ENCODE measurements around the gene AK8. TPM values are rescaled to one million over a fixed set of nuclear protein-coding genes. Genes with fewer than 3 reads are reported as not detected.

The AK8 gene
- total and polyA plus RNA-seq, 2 donors, result 1.8 to 2.3 TPM

DNA sequence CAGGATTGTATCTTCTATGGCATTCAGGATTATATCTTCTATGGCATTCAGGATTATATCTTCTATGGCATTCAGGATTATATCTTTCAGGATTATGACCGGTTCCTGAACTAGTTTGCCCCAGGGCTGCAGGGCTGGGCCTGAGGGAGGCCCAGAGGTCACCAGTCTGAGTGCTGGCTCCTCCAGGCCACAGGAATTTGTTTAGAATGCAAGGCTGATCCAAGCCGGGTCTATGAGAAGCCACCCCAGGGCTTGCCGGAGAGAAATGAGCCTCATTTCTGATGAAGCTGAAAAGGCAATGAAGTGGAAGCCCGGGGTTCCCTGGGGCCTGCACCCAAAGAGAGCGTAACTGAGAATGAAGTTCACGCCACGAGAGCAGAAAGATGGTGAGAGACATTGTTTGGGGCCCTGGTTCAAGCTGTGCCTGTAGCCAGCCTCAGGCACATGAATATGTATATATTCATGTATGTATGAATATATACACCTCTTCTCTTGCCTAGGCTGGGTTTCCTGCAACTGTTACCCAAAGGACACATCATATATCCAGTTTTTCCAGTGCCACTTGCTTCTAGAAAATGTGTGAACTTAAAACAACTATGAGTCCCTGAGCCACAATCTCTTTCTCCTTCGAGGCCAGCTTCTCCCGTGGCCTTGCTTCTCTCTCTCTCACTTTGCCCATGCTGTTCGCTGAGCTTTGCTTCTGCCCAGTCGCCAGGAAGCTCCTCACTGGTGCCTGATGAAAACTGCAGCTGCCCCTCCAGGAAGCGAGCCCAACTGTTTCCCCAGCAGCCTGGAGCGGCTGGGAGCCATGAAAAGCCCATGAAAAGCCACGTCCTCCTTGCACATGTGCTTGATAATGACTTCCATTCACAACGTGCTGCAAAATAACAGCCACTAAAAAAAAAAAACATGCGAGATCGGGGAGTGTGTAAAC lies 145.5 kb downstream of the AK8 start:
- DNase-seq (ENCODE audit: low read depth in 6 of 9, low spot score in 9 of 9), result peak in 1 of 9 donors; percentile 2
- 74% methylated on average over 17 of the region's 17 CpGs for WGBS
- Histone ChIP-seq H3K36me3 (ENCODE audit: control insufficient read depth in 2 of 2, insufficient read depth in 2 of 2, low read length in 1 of 2) (no peaks in the 10 kb centered on the region), H3K4me1 (ENCODE audit: control insufficient read depth in 2 of 2, insufficient read depth in 2 of 2, low read length in 2 of 2) (peaks cover 0 to 32% of the 10 kb centered on the region in 2 donors), H3K9me3 (ENCODE audit: control insufficient read depth in 2 of 2, insufficient read depth in 1 of 2, low read length in 1 of 2) (no peaks in the 10 kb centered on the region), H3K27me3 (ENCODE audit: control insufficient read depth in 2 of 2, insufficient read depth in 1 of 2, low read length in 1 of 2) (peaks cover 0 to 2% of the 10 kb centered on the region in 2 donors), H3K4me3 (ENCODE audit: low read length in 2 of 2) (no peak overlapping the region), H3K27ac (ENCODE audit: low read depth in 1 of 2, low read length in 1 of 2) (peak overlapping the region in 1 of 2 donors; percentile 91)

DNA sequence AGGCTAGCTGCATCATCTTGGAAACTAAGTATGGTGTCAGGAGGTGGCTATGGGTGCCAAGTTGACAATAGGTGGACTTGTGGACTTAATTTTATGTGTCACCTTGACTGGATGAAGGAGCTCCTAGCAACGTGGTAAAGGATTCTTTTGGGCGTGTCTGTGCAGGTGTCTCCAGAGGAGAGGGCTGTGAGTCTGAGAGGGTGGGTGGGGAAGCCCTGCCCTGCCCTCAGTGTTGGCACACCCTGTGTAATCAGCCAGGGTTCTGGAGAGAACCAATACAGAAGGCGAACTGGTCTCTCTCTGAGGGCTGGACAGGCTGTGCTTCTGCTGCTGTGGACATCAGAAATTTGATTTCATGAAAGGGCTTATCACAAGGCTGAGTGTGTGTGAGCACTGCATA lies 146.9 kb downstream of the AK8 start:
- Histone ChIP-seq H3K36me3 (ENCODE audit: control insufficient read depth in 2 of 2, insufficient read depth in 2 of 2, low read length in 1 of 2) (no peaks in the 10 kb centered on the region), H3K9me3 (ENCODE audit: control insufficient read depth in 2 of 2, insufficient read depth in 1 of 2, low read length in 1 of 2) (no peaks in the 10 kb centered on the region), H3K27me3 (ENCODE audit: control insufficient read depth in 2 of 2, insufficient read depth in 1 of 2, low read length in 1 of 2) (peaks cover 0 to 4% of the 10 kb centered on the region in 2 donors), H3K4me3 (ENCODE audit: low read length in 2 of 2) (no peak overlapping the region), H3K4me1 (ENCODE audit: control insufficient read depth in 2 of 2, insufficient read depth in 2 of 2, low read length in 2 of 2) (peaks cover 0 to 32% of the 10 kb centered on the region in 2 donors), H3K27ac (ENCODE audit: low read depth in 1 of 2, low read length in 1 of 2) (no peak overlapping the region)
- WGBS, result 82% methylated on average over 3 of the region's 3 CpGs
- no peak for DNase-seq (ENCODE audit: low read depth in 6 of 9, low spot score in 9 of 9)

DNA sequence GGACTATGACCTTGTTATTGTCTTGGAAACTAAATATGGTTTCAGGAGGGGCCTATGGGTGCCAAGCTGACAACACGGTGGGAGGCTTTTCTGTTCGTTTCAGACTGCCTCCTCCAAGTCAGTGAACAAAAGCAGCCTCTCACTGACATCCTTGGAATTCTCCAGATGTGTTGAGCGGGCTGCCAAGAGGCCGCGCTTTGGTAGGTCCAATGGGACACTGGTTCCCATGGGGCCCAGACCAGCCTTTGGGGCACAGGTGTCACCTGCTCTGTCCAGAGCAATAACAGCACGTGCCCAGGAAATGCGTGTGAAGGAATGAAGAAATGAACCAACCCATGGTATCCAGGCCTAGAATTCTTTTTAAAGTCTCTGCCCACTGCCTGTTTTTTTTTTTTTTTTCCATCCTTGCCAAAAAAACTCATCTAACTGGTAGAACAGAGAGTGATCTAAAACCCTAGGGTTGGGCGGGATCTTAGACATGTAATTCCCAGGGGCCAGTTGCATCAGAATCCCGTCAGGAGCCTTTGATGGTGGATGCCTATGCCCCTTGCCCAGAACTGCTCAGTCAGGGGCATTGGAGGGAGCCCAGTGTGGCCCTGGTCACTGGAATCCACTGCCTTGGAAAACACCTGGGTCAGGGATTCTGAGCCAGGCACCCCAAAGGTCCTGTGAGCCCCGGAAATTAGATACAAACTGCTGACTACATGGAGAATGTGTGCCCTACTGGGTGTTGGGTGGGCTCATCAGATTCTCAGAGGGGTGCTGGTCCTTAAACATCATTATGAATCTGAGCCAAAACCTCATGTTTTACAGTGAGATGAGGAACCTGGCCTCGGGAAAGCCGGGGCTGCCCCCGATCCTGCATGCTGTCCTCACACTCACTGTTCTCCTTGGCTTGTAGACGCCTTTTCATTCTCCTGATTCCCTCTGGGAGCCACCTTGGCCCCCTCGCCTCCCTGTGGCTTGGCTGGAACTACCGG lies 147.7 kb downstream of the AK8 start:
- H3K4me3 ChIP-seq (ENCODE audit: low read length in 2 of 2), result no peak overlapping the region
- H3K36me3 ChIP-seq (ENCODE audit: control insufficient read depth in 2 of 2, insufficient read depth in 2 of 2, low read length in 1 of 2), result no peaks in the 10 kb centered on the region
- peaks cover 0 to 4% of the 10 kb centered on the region in 2 donors for H3K27me3 ChIP-seq (ENCODE audit: control insufficient read depth in 2 of 2, insufficient read depth in 1 of 2, low read length in 1 of 2)
- no peak for DNase-seq (ENCODE audit: low read depth in 6 of 9, low spot score in 9 of 9)
- 93% methylated on average over 16 of the region's 16 CpGs for WGBS
- H3K27ac ChIP-seq (ENCODE audit: low read depth in 1 of 2, low read length in 1 of 2), result no peak overlapping the region
- H3K9me3 ChIP-seq (ENCODE audit: control insufficient read depth in 2 of 2, insufficient read depth in 1 of 2, low read length in 1 of 2), result no peaks in the 10 kb centered on the region
- peaks cover 0 to 32% of the 10 kb centered on the region in 2 donors for H3K4me1 ChIP-seq (ENCODE audit: control insufficient read depth in 2 of 2, insufficient read depth in 2 of 2, low read length in 2 of 2)

DNA sequence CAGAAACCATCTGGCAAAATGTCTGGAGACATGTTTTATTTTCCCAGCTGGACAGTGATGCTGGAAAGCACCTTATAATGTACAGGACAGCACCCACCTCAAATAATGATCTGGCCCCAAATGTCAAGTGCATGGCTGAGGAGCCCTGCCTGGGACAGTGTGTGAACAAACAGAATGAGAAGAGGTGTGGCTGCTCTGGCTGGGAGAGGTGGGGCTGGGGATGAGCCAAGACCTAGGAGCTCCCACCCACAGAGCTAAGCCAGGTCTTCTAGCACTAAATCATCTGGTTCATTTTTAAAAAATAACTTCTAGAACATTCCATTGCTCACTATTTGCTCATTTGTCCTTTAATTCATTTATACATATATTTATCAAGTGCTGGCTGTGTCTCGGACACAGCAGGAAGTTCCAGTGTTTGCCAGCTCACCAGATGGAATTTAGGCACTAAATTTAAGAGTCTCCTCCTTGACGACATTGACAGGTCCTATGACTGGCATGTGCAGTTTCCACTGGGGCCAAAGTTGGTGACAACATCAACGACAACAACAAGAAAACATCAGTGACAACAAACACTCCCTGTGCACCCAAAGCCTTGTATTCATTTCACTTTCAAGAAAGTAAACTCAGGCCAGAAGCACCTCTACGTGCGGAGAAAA lies 148.7 kb downstream of the AK8 start:
- WGBS, result 83% methylated on average over 5 of the region's 5 CpGs
- Histone ChIP-seq H3K4me1 (ENCODE audit: control insufficient read depth in 2 of 2, insufficient read depth in 2 of 2, low read length in 2 of 2) (peaks cover 0 to 29% of the 10 kb centered on the region in 2 donors), H3K27ac (ENCODE audit: low read depth in 1 of 2, low read length in 1 of 2) (no peak overlapping the region), H3K4me3 (ENCODE audit: low read length in 2 of 2) (no peak overlapping the region), H3K27me3 (ENCODE audit: control insufficient read depth in 2 of 2, insufficient read depth in 1 of 2, low read length in 1 of 2) (peaks cover 0 to 4% of the 10 kb centered on the region in 2 donors), H3K36me3 (ENCODE audit: control insufficient read depth in 2 of 2, insufficient read depth in 2 of 2, low read length in 1 of 2) (no peaks in the 10 kb centered on the region), H3K9me3 (ENCODE audit: control insufficient read depth in 2 of 2, insufficient read depth in 1 of 2, low read length in 1 of 2) (no peaks in the 10 kb centered on the region)
- no peak for DNase-seq (ENCODE audit: low read depth in 6 of 9, low spot score in 9 of 9)

DNA sequence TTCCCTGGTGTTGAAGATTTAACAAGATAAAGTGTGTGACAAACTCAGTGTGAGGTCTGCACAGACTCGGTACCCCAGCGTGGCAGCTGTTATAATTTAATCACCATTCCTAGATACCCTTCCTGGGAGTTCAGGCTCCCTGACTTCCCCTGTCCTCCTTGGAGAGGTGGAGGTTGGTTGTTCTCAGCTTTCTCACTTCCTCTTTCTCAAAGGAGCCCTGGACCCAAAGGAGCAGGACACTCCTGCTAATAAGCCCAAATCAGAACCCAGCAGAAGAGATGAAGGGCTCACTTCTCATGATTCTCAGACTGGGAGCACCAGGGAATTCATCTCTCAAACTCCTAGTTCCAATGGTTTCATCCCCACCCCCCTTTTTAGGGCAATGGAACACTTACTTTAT lies 149.6 kb downstream of the AK8 start:
- peaks cover 0 to 6% of the 10 kb centered on the region in 2 donors for H3K27me3 ChIP-seq (ENCODE audit: control insufficient read depth in 2 of 2, insufficient read depth in 1 of 2, low read length in 1 of 2)
- no peak overlapping the region for H3K27ac ChIP-seq (ENCODE audit: low read depth in 1 of 2, low read length in 1 of 2)
- no peak overlapping the region for H3K4me3 ChIP-seq (ENCODE audit: low read length in 2 of 2)
- H3K4me1 ChIP-seq (ENCODE audit: control insufficient read depth in 2 of 2, insufficient read depth in 2 of 2, low read length in 2 of 2), result peaks cover 0 to 21% of the 10 kb centered on the region in 2 donors
- H3K36me3 ChIP-seq (ENCODE audit: control insufficient read depth in 2 of 2, insufficient read depth in 2 of 2, low read length in 1 of 2), result no peaks in the 10 kb centered on the region
- WGBS, result 88% methylated on average over 2 of the region's 2 CpGs
- H3K9me3 ChIP-seq (ENCODE audit: control insufficient read depth in 2 of 2, insufficient read depth in 1 of 2, low read length in 1 of 2), result no peaks in the 10 kb centered on the region
- DNase-seq (ENCODE audit: low read depth in 6 of 9, low spot score in 9 of 9), result no peak

DNA sequence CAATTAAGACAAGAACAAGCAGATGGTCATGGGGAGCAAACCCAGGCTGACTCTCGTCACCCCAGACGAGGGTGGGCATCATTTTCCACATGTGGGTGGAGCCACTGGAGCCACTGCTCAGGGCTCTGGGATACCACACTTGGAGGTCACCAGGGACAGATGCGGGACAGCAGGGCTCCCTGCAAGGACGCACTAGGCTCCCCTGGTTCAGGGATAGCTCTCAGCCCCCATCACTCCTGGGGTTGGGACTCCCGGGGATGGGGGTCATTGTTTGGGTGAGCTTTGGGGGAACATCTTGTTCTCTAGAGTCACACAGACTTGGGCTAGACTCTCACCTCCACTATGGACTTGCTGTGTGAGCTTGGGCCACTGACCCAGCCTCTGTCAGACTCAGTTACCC lies 150.0 kb downstream of the AK8 start:
- WGBS, result 94% methylated on average over 5 of the region's 5 CpGs
- H3K27me3 ChIP-seq (ENCODE audit: control insufficient read depth in 2 of 2, insufficient read depth in 1 of 2, low read length in 1 of 2), result peaks cover 0 to 6% of the 10 kb centered on the region in 2 donors
- H3K27ac ChIP-seq (ENCODE audit: low read depth in 1 of 2, low read length in 1 of 2), result no peak overlapping the region
- H3K36me3 ChIP-seq (ENCODE audit: control insufficient read depth in 2 of 2, insufficient read depth in 2 of 2, low read length in 1 of 2), result no peaks in the 10 kb centered on the region
- no peak overlapping the region for H3K4me3 ChIP-seq (ENCODE audit: low read length in 2 of 2)
- H3K9me3 ChIP-seq (ENCODE audit: control insufficient read depth in 2 of 2, insufficient read depth in 1 of 2, low read length in 1 of 2), result no peaks in the 10 kb centered on the region
- DNase-seq (ENCODE audit: low read depth in 6 of 9, low spot score in 9 of 9), result no peak
- peaks cover 0 to 17% of the 10 kb centered on the region in 2 donors for H3K4me1 ChIP-seq (ENCODE audit: control insufficient read depth in 2 of 2, insufficient read depth in 2 of 2, low read length in 2 of 2)

DNA sequence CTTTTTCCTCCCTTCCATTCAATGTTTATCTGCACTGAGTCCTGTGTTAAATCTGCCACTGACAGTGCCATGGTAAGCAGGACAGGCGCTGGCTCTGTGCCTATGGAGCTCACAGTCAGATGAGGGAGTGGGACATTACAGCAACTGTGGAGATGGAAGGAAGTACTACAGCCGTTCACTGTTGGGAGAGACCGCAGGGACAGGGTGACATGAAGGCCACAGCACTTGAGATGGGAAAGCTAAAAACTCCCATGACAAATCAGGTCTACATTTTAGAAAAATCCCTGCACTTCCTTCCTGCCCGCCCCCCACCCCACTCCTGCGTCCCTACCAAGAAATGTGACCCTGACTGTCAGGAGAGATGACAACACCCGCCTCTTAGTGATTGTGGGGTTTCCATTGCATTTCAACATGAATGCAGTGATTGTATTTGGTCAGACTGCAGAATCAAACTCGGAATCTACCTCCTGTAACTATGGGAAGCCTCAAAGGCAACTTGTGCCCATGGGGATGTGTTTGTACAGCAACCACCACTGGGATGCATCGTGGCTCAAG lies 151.4 kb downstream of the AK8 start:
- no peak overlapping the region for H3K27ac ChIP-seq (ENCODE audit: low read depth in 1 of 2, low read length in 1 of 2)
- H3K4me3 ChIP-seq (ENCODE audit: low read length in 2 of 2), result no peak overlapping the region
- no peaks in the 10 kb centered on the region for H3K9me3 ChIP-seq (ENCODE audit: control insufficient read depth in 2 of 2, insufficient read depth in 1 of 2, low read length in 1 of 2)
- peaks cover 0 to 7% of the 10 kb centered on the region in 2 donors for H3K4me1 ChIP-seq (ENCODE audit: control insufficient read depth in 2 of 2, insufficient read depth in 2 of 2, low read length in 2 of 2)
- DNase-seq (ENCODE audit: low read depth in 6 of 9, low spot score in 9 of 9), result no peak
- H3K36me3 ChIP-seq (ENCODE audit: control insufficient read depth in 2 of 2, insufficient read depth in 2 of 2, low read length in 1 of 2), result no peaks in the 10 kb centered on the region
- H3K27me3 ChIP-seq (ENCODE audit: control insufficient read depth in 2 of 2, insufficient read depth in 1 of 2, low read length in 1 of 2), result peaks cover 0 to 6% of the 10 kb centered on the region in 2 donors
- 78% methylated on average over 8 of the region's 8 CpGs for WGBS

DNA sequence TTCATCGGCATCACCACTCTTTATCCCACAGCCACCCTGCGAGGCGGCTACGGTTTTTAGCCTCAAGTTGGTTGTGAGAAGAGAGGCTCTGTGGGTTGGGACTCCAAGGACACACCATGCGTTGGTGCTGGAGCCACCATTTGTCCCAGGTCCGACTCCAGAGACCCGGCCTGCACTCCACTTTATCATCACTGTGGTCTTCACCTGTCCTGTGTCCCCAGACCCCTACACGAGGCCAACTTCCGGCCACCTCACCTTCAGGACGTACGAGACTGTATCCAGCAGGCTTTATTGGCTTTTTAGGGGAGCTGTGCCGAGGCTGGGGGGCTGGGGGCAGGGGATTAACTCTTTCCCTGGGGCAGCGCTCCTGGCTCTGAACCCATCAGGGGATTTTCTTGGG lies 152.8 kb downstream of the AK8 start:
- Histone ChIP-seq H3K27me3 (ENCODE audit: control insufficient read depth in 2 of 2, insufficient read depth in 1 of 2, low read length in 1 of 2) (peaks cover 0 to 6% of the 10 kb centered on the region in 2 donors), H3K36me3 (ENCODE audit: control insufficient read depth in 2 of 2, insufficient read depth in 2 of 2, low read length in 1 of 2) (no peaks in the 10 kb centered on the region), H3K27ac (ENCODE audit: low read depth in 1 of 2, low read length in 1 of 2) (no peak overlapping the region), H3K4me3 (ENCODE audit: low read length in 2 of 2) (no peak overlapping the region), H3K4me1 (ENCODE audit: control insufficient read depth in 2 of 2, insufficient read depth in 2 of 2, low read length in 2 of 2) (no peaks in the 10 kb centered on the region), H3K9me3 (ENCODE audit: control insufficient read depth in 2 of 2, insufficient read depth in 1 of 2, low read length in 1 of 2) (no peaks in the 10 kb centered on the region)
- DNase-seq (ENCODE audit: low read depth in 6 of 9, low spot score in 9 of 9), result no peak
- 97% methylated on average over 13 of the region's 13 CpGs for WGBS
